Left ventricle myocardium inferior (tissue), 1 donor: Measurements from ENCODE around the gene AEBP1. TPM values are rescaled to one million over a fixed set of nuclear protein-coding genes. Genes with fewer than 3 reads are reported as not detected.

Experiments
- DNase-seq: peaks from one replicate; pipeline ENCODE4 v3.0.0-alpha.2; 2020
- H3K27ac ChIP-seq: fragments of 200-600 bp; replicated peaks from 2 replicates; pipeline ENCODE4 v1.8.0; 2021
- H3K27me3 ChIP-seq: fragments of 200-600 bp; 2 replicates; pipeline ENCODE4 v1.8.0; 2021; ENCODE audit warnings: low read depth
- H3K36me3 ChIP-seq: fragments of 200-600 bp; 2 replicates; pipeline ENCODE4 v1.8.0; 2021
- H3K4me1 ChIP-seq: fragments of 200-600 bp; 2 replicates; pipeline ENCODE4 v1.8.0; 2021
- H3K4me3 ChIP-seq: fragments of 200-600 bp; 2 replicates; pipeline ENCODE4 v1.8.0; 2021; ENCODE audit warnings: mild to moderate bottlenecking, moderate library complexity
- H3K9me3 ChIP-seq: fragments of 200-600 bp; replicated peaks from 2 replicates; pipeline ENCODE4 v1.8.0; 2021
- intact Hi-C: fragments of 100-400 bp; cut with micrococcal nuclease; formaldehyde crosslinking; loops from one replicate; pipeline ENCODE4 v1.11.0; 2022
- total RNA-seq: library from RNA; stranded (reverse); fragmentation: NEBNext Ultra II Directional; extraction: Animal tissue kit (Norgen Biotek cat#: 25700); gene quantifications from one replicate; pipeline ENCODE4 v1.2.1, GENCODE V29; 2021
- TF ChIP-seq, protein P1 (sequence below): fragments of 200-600 bp; IDR thresholded peaks from 2 replicates; pipeline ENCODE4 v1.8.0; 2021; ENCODE audit warnings: antibody characterized with exemption, mild to moderate bottlenecking, borderline replicate concordance
- donor health status: DM: no; HTN: yes; CAD: no; lungs with severe emphysema.

The AEBP1 gene
- total RNA-seq, 1 donor from 2014 or later = 20.5 TPM

DNA sequence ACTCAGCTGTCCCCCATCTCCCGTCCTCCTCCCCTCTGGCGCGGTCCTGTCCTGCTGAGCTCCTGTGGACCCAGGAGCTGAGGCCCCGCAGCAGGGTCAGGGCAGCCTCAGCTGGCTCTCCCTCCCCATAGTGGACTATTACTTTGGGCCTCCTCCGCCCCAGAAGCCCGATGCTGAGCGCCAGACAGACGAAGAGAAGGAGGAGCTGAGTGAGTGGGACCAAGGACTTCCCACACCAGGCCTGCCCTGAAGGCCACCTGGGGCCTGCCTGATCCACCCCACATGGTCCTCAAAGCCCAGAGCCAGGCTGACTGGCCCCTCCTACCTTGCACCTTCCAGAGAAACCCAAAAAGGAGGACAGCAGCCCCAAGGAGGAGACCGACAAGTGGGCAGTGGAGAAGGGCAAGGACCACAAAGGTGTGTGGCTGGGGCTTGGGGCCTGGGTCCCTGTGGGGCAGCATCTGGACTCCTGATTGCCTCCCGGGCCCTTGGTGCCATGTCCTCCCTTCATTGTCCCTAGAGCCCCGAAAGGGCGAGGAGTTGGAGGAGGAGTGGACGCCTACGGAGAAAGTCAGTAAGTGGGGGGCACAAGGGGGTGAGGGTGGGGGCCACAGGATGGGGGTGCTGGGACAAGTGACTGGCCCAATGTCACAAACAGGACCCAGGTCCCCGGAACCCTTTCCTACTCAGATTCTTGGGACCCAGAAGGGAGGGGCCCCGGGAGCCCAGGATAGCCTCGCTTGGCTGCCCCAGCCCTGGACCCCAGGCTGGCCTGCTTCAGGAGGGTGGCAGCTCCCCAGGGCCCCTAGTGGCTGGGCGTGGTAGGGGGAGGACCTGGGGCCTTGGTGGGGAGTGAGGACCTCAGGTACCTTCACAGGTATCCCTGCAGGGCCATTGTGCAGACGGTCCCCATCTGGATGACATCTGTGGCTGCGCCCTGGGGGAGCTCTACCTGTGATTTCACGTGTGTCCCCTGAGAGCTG is 4.9 kb downstream of the AEBP1 start:
- H3K9me3 ChIP-seq = no peaks in the 10 kb centered on the region
- peaks cover 10% of the 10 kb centered on the region for H3K27me3 ChIP-seq
- no peak overlapping the region for H3K27ac ChIP-seq
- DNase-seq = no peak
- H3K4me3 ChIP-seq = no peak overlapping the region
- peaks cover 25% of the 10 kb centered on the region for H3K4me1 ChIP-seq
- intact Hi-C loops = no loop called here
- TF ChIP-seq, protein P1, sequence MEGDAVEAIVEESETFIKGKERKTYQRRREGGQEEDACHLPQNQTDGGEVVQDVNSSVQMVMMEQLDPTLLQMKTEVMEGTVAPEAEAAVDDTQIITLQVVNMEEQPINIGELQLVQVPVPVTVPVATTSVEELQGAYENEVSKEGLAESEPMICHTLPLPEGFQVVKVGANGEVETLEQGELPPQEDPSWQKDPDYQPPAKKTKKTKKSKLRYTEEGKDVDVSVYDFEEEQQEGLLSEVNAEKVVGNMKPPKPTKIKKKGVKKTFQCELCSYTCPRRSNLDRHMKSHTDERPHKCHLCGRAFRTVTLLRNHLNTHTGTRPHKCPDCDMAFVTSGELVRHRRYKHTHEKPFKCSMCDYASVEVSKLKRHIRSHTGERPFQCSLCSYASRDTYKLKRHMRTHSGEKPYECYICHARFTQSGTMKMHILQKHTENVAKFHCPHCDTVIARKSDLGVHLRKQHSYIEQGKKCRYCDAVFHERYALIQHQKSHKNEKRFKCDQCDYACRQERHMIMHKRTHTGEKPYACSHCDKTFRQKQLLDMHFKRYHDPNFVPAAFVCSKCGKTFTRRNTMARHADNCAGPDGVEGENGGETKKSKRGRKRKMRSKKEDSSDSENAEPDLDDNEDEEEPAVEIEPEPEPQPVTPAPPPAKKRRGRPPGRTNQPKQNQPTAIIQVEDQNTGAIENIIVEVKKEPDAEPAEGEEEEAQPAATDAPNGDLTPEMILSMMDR = no peak
- no peaks in the 10 kb centered on the region for H3K36me3 ChIP-seq

- no peak overlapping the region for H3K27ac ChIP-seq
- peaks cover under 1% of the 10 kb centered on the region for H3K36me3 ChIP-seq
Observed at GRCh38 chr7:44109991-44110390, 5.8 kb downstream of the AEBP1 start.

DNA sequence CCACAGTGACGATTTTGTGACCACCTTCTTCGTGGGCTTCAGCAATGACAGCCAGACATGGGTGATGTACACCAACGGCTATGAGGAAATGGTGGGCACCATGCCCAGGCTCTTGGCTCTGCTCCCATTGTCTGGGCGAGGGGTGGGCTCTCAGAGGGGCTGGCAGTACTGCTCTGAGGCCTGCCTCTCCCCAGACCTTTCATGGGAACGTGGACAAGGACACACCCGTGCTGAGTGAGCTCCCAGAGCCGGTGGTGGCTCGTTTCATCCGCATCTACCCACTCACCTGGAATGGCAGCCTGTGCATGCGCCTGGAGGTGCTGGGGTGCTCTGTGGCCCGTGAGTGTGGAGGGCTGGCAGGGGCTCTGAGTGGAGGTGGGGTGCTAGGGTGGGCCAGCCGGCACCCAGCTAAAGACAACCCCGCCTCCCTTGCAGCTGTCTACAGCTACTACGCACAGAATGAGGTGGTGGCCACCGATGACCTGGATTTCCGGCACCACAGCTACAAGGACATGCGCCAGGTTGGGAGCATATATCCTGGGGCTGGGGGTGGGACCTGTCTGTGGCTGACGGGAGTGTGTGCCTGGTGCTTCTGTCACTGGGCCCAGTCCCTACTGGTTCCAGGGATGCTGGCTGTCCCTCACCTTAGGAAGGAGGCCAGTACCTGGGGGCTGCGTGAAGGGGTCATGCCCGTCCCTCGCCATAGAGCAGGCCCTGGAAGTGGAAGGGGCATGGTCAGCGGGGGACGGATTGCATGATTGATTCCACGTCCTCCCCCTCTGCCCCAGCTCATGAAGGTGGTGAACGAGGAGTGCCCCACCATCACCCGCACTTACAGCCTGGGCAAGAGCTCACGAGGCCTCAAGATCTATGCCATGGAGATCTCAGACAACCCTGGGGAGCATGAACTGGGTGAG is 6.8 kb downstream of the AEBP1 start:
- no peak for DNase-seq
- TF ChIP-seq, protein P1 = no peak
- H3K36me3 ChIP-seq = peaks cover 9% of the 10 kb centered on the region
- intact Hi-C loops = no loop called here
- no peaks in the 10 kb centered on the region for H3K27me3 ChIP-seq
- H3K4me3 ChIP-seq = no peak overlapping the region
- H3K4me1 ChIP-seq = peaks cover 22% of the 10 kb centered on the region
- no peaks in the 10 kb centered on the region for H3K9me3 ChIP-seq
- no peak overlapping the region for H3K27ac ChIP-seq

More at GRCh38 chr7:44109991-44110390, 5.8 kb downstream of the AEBP1 start:
- Histone ChIP-seq H3K27me3 (peaks cover 2% of the 10 kb centered on the region), H3K9me3 (no peaks in the 10 kb centered on the region), H3K4me3 (no peak overlapping the region), H3K4me1 (peaks cover 24% of the 10 kb centered on the region)
- TF ChIP-seq, protein P1 = no peak
- intact Hi-C loops = no loop called here
- no peak for DNase-seq

GRCh38 chr7:44111761-44112160 is 7.6 kb downstream of the AEBP1 start:
- no peak overlapping the region for H3K4me3 ChIP-seq
- H3K9me3 ChIP-seq = no peaks in the 10 kb centered on the region
- no peaks in the 10 kb centered on the region for H3K27me3 ChIP-seq
- no peak for DNase-seq
- TF ChIP-seq, protein P1 = no peak
- no peak overlapping the region for H3K27ac ChIP-seq
- H3K36me3 ChIP-seq = peaks cover 17% of the 10 kb centered on the region
- H3K4me1 ChIP-seq = peaks cover 19% of the 10 kb centered on the region
- intact Hi-C loops = no loop called here

GRCh38 chr7:44112231-44112996 is 8.3 kb downstream of the AEBP1 start:
- Histone ChIP-seq H3K9me3 (no peaks in the 10 kb centered on the region), H3K4me1 (peaks cover 19% of the 10 kb centered on the region), H3K27ac (no peak overlapping the region), H3K4me3 (no peak overlapping the region), H3K27me3 (no peaks in the 10 kb centered on the region), H3K36me3 (peaks cover 22% of the 10 kb centered on the region)
- TF ChIP-seq, protein P1 = no peak
- intact Hi-C loops = no loop called here
- DNase-seq = no peak
